Neural cell (in vitro differentiated cells): ENCODE data around the gene WDHD1.

Experiments
- CTCF ChIP-seq: fragments of 450-650 bp; IDR thresholded peaks from 2 replicates; pipeline ENCODE4 v1.5.1; 2014; ENCODE audit warnings: antibody characterized with exemption, mild to moderate bottlenecking, moderate library complexity; ENCODE audit not compliant: poor library complexity, severe bottlenecking
- EP300 ChIP-seq: fragments of 450-650 bp; conservative IDR thresholded peaks from 2 replicates; pipeline ENCODE4 v1.6.1; 2014; ENCODE audit warnings: antibody characterized with exemption, mild to moderate bottlenecking, moderate library complexity; ENCODE audit not compliant: poor library complexity, severe bottlenecking
- EZH2 ChIP-seq: fragments of 200-600, 300-800 bp; shearing (Covaris generic), sonication (generic); IDR thresholded peaks from 2 replicates; pipeline ENCODE4 v1.6.1; 2014; ENCODE audit warnings: antibody characterized with exemption, low read length, borderline replicate concordance, mild to moderate bottlenecking; ENCODE audit not compliant: insufficient read depth, poor library complexity, severe bottlenecking
- MXI1 ChIP-seq: fragments of 450-650 bp; conservative IDR thresholded peaks from 2 replicates; pipeline ENCODE4 v1.6.1; 2014; ENCODE audit warnings: antibody characterized with exemption, mild to moderate bottlenecking; ENCODE audit not compliant: poor library complexity, severe bottlenecking
- POLR2AphosphoS5 ChIP-seq: IDR thresholded peaks from 2 replicates; pipeline ENCODE4 v1.6.1; 2012
- REST ChIP-seq: IDR thresholded peaks from 2 replicates; pipeline ENCODE4 v1.6.1; 2012; ENCODE audit warnings: borderline replicate concordance
- SMC3 ChIP-seq: fragments of 450-650 bp; conservative IDR thresholded peaks from 2 replicates; pipeline ENCODE4 v1.6.1; 2014; ENCODE audit warnings: antibody characterized with exemption, mild to moderate bottlenecking, moderate library complexity; ENCODE audit not compliant: poor library complexity
- TAF1 ChIP-seq: IDR thresholded peaks from 2 replicates; pipeline ENCODE4 v1.6.1; 2012; ENCODE audit warnings: low read depth

GRCh38 chr14:54947230-54947629 is 79.7 kb downstream of the WDHD1 start:
- TF ChIP-seq CTCF (no peak), SMC3 (no peak), REST (no peak), EZH2 (no peak), MXI1 (no peak), TAF1 (no peak), EP300 (no peak), POLR2AphosphoS5 (no peak)
